Activated T-cell treated with anti-CD3 and anti-CD28 coated beads, Interleukin-2, amount 50 U/mL, for 72 hours (primary cell): ENCODE measurements around the gene TLN1. TPM values are rescaled to one million over a fixed set of nuclear protein-coding genes. Genes with fewer than 3 reads are reported as not detected.
A peak's percentile ranks its signal among the peaks of the same experiment; 100 is the strongest.

Experiments
- ATAC-seq, 2 donors: fragments of 150-1000 bp; cut with Tn5 transposase; replicated peaks in 1 of 2; 2 replicates each; pipeline ENCODE4 v1.10.0; 2021; ENCODE audit warnings: moderate library complexity in 2 of 2, mild to moderate bottlenecking in 1 of 2
- DNase-seq, 2 donors: peaks; one replicate each; pipeline ENCODE4 v3.0.0; 2021 to 2022; ENCODE audit warnings: mixed read lengths in 1 of 2
- H3K27ac Mint-ChIP-seq: one replicate; pipeline ENCODE4 v1.8.0; 2022; ENCODE audit warnings: mild to moderate bottlenecking, moderate library complexity, mixed read lengths
- H3K27me3 Mint-ChIP-seq: one replicate; pipeline ENCODE4 v1.8.0; 2022; ENCODE audit warnings: low read depth, mixed read lengths
- H3K36me3 Mint-ChIP-seq, 2 donors: one replicate each; pipeline ENCODE4 v1.8.0; 2022; ENCODE audit warnings: mixed read lengths in 2 of 2, mild to moderate bottlenecking in 1 of 2; ENCODE audit not compliant: insufficient read depth in 2 of 2
- H3K4me1 Mint-ChIP-seq: one replicate; pipeline ENCODE4 v1.8.0; 2022; ENCODE audit warnings: low read depth, mixed read lengths
- H3K4me3 Mint-ChIP-seq, 2 donors: one replicate each; pipeline ENCODE4 v1.8.0; 2022; ENCODE audit warnings: mild to moderate bottlenecking in 2 of 2, mixed read lengths in 2 of 2, moderate library complexity in 2 of 2
- H3K9me3 Mint-ChIP-seq, 2 donors: one replicate each; pipeline ENCODE4 v1.8.0; 2022; ENCODE audit warnings: mixed read lengths in 2 of 2
- total RNA-seq, 2 donors: library from RNA; stranded (reverse); gene quantifications; one replicate each; pipeline ENCODE4 v1.2.3, GENCODE V29; 2022

TLN1 gene
- total RNA-seq, 2 donors from 2014 or later = 200 to 235 TPM

- no peak for ATAC-seq
- H3K27me3 Mint-ChIP-seq = no peaks in the 10 kb centered on the region
- no peak for DNase-seq
- H3K9me3 Mint-ChIP-seq = no peaks in the 10 kb centered on the region
- H3K27ac Mint-ChIP-seq = no peak overlapping the region
- peaks cover 20 to 30% of the 10 kb centered on the region in 2 donors for H3K36me3 Mint-ChIP-seq
- H3K4me3 Mint-ChIP-seq = no peak overlapping the region
- H3K4me1 Mint-ChIP-seq = no peaks in the 10 kb centered on the region
Measured at GRCh38 chr9:35705836-35706430, 26.1 kb downstream of the TLN1 start.

GRCh38 chr9:35705372-35705771, 26.6 kb downstream of the TLN1 start:
- Mint-ChIP-seq H3K4me3 (no peak overlapping the region), H3K27ac (no peak overlapping the region), H3K27me3 (no peaks in the 10 kb centered on the region), H3K9me3 (no peaks in the 10 kb centered on the region), H3K4me1 (no peaks in the 10 kb centered on the region), H3K36me3 (peaks cover 18 to 28% of the 10 kb centered on the region in 2 donors)
- ATAC-seq (no peak), DNase-seq (no peak)

GRCh38 chr9:35703906-35704672, 27.9 kb downstream of the TLN1 start:
- DNase-seq (no peak), ATAC-seq (no peak)
- H3K36me3 Mint-ChIP-seq = peaks cover 18 to 28% of the 10 kb centered on the region in 2 donors
- H3K4me3 Mint-ChIP-seq = no peak overlapping the region
- H3K4me1 Mint-ChIP-seq = no peaks in the 10 kb centered on the region
- H3K9me3 Mint-ChIP-seq = no peaks in the 10 kb centered on the region
- H3K27ac Mint-ChIP-seq = no peak overlapping the region
- H3K27me3 Mint-ChIP-seq = no peaks in the 10 kb centered on the region

GRCh38 chr9:35702696-35703095, 29.3 kb downstream of the TLN1 start:
- H3K4me1 Mint-ChIP-seq = no peaks in the 10 kb centered on the region
- H3K27ac Mint-ChIP-seq = no peak overlapping the region
- H3K9me3 Mint-ChIP-seq = no peaks in the 10 kb centered on the region
- H3K27me3 Mint-ChIP-seq = no peaks in the 10 kb centered on the region
- no peak for ATAC-seq
- no peak for DNase-seq
- peaks cover 16 to 26% of the 10 kb centered on the region in 2 donors for H3K36me3 Mint-ChIP-seq
- no peak overlapping the region for H3K4me3 Mint-ChIP-seq

GRCh38 chr9:35700942-35701341, 31.1 kb downstream of the TLN1 start:
- Mint-ChIP-seq H3K36me3 (peaks cover 11 to 13% of the 10 kb centered on the region in 2 donors), H3K4me1 (peaks cover 7% of the 10 kb centered on the region), H3K4me3 (no peak overlapping the region), H3K27ac (no peak overlapping the region), H3K27me3 (no peaks in the 10 kb centered on the region), H3K9me3 (no peaks in the 10 kb centered on the region)
- DNase-seq (no peak), ATAC-seq (no peak)

- no peak for DNase-seq
- Mint-ChIP-seq H3K4me3 (no peak overlapping the region), H3K36me3 (peaks cover 10 to 11% of the 10 kb centered on the region in 2 donors), H3K9me3 (no peaks in the 10 kb centered on the region), H3K27ac (no peak overlapping the region), H3K27me3 (no peaks in the 10 kb centered on the region), H3K4me1 (peaks cover 7% of the 10 kb centered on the region)
- ATAC-seq = no peak
Measured at GRCh38 chr9:35700031-35700430, 32.0 kb downstream of the TLN1 start.

GRCh38 chr9:35698231-35698630, 33.8 kb downstream of the TLN1 start:
- H3K27ac Mint-ChIP-seq = no peak overlapping the region

GRCh38 chr9:35697486-35697885, 34.5 kb downstream of the TLN1 start:
- ATAC-seq = no peak
- H3K9me3 Mint-ChIP-seq = no peaks in the 10 kb centered on the region
- H3K4me1 Mint-ChIP-seq = peaks cover 7% of the 10 kb centered on the region

More at GRCh38 chr9:35698231-35698630, 33.8 kb downstream of the TLN1 start:
- Mint-ChIP-seq H3K27me3 (no peaks in the 10 kb centered on the region), H3K4me3 (no peak overlapping the region), H3K36me3 (peaks cover 9 to 11% of the 10 kb centered on the region in 2 donors), H3K9me3 (no peaks in the 10 kb centered on the region), H3K4me1 (peaks cover 7% of the 10 kb centered on the region)
- no peak for DNase-seq
- no peak for ATAC-seq

GRCh38 chr9:35696520-35697215, 35.3 kb downstream of the TLN1 start:
- peaks cover 4 to 5% of the 10 kb centered on the region in 2 donors for H3K36me3 Mint-ChIP-seq
- peak overlapping the region; percentile 9 for H3K27ac Mint-ChIP-seq
- H3K4me3 Mint-ChIP-seq = no peak overlapping the region
- ATAC-seq (peak; percentile 76 to 82), DNase-seq (peak; percentile 59 to 65)
- peaks cover 12% of the 10 kb centered on the region for H3K4me1 Mint-ChIP-seq
- no peaks in the 10 kb centered on the region for H3K27me3 Mint-ChIP-seq
- no peaks in the 10 kb centered on the region for H3K9me3 Mint-ChIP-seq

More at GRCh38 chr9:35697486-35697885, 34.5 kb downstream of the TLN1 start:
- no peak overlapping the region for H3K27ac Mint-ChIP-seq
- no peak overlapping the region for H3K4me3 Mint-ChIP-seq
- H3K27me3 Mint-ChIP-seq = no peaks in the 10 kb centered on the region
- no peak for DNase-seq
- H3K36me3 Mint-ChIP-seq = peaks cover 4 to 5% of the 10 kb centered on the region in 2 donors

GRCh38 chr9:35695943-35696401, 36.0 kb downstream of the TLN1 start:
- H3K27me3 Mint-ChIP-seq = no peaks in the 10 kb centered on the region
- DNase-seq (no peak), ATAC-seq (no peak)
- no peak overlapping the region for H3K4me3 Mint-ChIP-seq
- no peak overlapping the region for H3K27ac Mint-ChIP-seq
- H3K4me1 Mint-ChIP-seq = peaks cover 19% of the 10 kb centered on the region
- peaks cover 4 to 5% of the 10 kb centered on the region in 2 donors for H3K36me3 Mint-ChIP-seq
- no peaks in the 10 kb centered on the region for H3K9me3 Mint-ChIP-seq

- Mint-ChIP-seq H3K9me3 (no peaks in the 10 kb centered on the region), H3K27me3 (no peaks in the 10 kb centered on the region), H3K4me3 (peak overlapping the region; percentile 81 to 87), H3K4me1 (peaks cover 39% of the 10 kb centered on the region), H3K36me3 (no peaks in the 10 kb centered on the region), H3K27ac (peak overlapping the region; percentile 24)
- ATAC-seq = no peak
- no peak for DNase-seq
Measured at GRCh38 chr9:35691757-35692301, 40.2 kb downstream of the TLN1 start.

GRCh38 chr9:35691334-35691650, 40.7 kb downstream of the TLN1 start:
- Mint-ChIP-seq H3K36me3 (no peaks in the 10 kb centered on the region), H3K4me3 (peak overlapping the region; percentile 81 to 87), H3K27ac (peak overlapping the region; percentile 67), H3K27me3 (no peaks in the 10 kb centered on the region), H3K4me1 (peaks cover 35% of the 10 kb centered on the region), H3K9me3 (no peaks in the 10 kb centered on the region)
- DNase-seq = no peak
- peak in 1 of 2 donors; percentile 3 for ATAC-seq
